Femur (tissue), 1 donor: ENCODE results near the gene LRPAP1.
A peak's percentile ranks its signal among the peaks of the same experiment; 100 is the strongest.

Experiments used
- DNase-seq: peaks from one replicate; pipeline ENCODE4 v3.0.0-alpha.2; 2017

The LRPAP1 gene

GRCh38 chr4:3531318-3531878 is 824 bp downstream of the LRPAP1 start:
- DNase-seq: no peak

- DNase-seq: no peak
Measured at GRCh38 chr4:3530663-3531254, 1.5 kb downstream of the LRPAP1 start.

- DNase-seq: no peak
Measured at GRCh38 chr4:3530051-3530450, 2.2 kb downstream of the LRPAP1 start.

- DNase-seq: peak; percentile 50
Measured at GRCh38 chr4:3529363-3529762, 2.9 kb downstream of the LRPAP1 start.

GRCh38 chr4:3527914-3528876 is 4.0 kb downstream of the LRPAP1 start:
- peak; percentile 11 for DNase-seq

GRCh38 chr4:3527101-3527913 is 4.9 kb downstream of the LRPAP1 start:
- no peak for DNase-seq

- no peak for DNase-seq
Measured at GRCh38 chr4:3526456-3526855, 5.8 kb downstream of the LRPAP1 start.

GRCh38 chr4:3525532-3526430 is 6.4 kb downstream of the LRPAP1 start:
- DNase-seq: no peak

GRCh38 chr4:3524920-3525319 is 7.3 kb downstream of the LRPAP1 start:
- DNase-seq: no peak

GRCh38 chr4:3524349-3524748 is 7.9 kb downstream of the LRPAP1 start:
- DNase-seq: no peak

GRCh38 chr4:3523628-3524221 is 8.5 kb downstream of the LRPAP1 start:
- no peak for DNase-seq

- DNase-seq: no peak
Measured at GRCh38 chr4:3523146-3523627, 9.0 kb downstream of the LRPAP1 start.

- DNase-seq: no peak
Measured at GRCh38 chr4:3522651-3523050, 9.6 kb downstream of the LRPAP1 start.

- DNase-seq: no peak
Measured at GRCh38 chr4:3522326-3522640, 9.9 kb downstream of the LRPAP1 start.

- DNase-seq: no peak
Measured at GRCh38 chr4:3521621-3522325, 10.4 kb downstream of the LRPAP1 start.

GRCh38 chr4:3520796-3521600 is 11.2 kb downstream of the LRPAP1 start:
- DNase-seq: no peak

GRCh38 chr4:3520276-3520675 is 11.9 kb downstream of the LRPAP1 start:
- DNase-seq: no peak

- no peak for DNase-seq
Measured at GRCh38 chr4:3519468-3520264, 12.6 kb downstream of the LRPAP1 start.

GRCh38 chr4:3518941-3519340 is 13.3 kb downstream of the LRPAP1 start:
- no peak for DNase-seq
